Measurements from ENCODE around the gene CAMKK1. TPM values are rescaled to one million over a fixed set of nuclear protein-coding genes. Genes with fewer than 3 reads are reported as not detected.

The CAMKK1 gene
- polyA plus RNA-seq, 1 donor from 2014 or later = 8.9 TPM

DNA sequence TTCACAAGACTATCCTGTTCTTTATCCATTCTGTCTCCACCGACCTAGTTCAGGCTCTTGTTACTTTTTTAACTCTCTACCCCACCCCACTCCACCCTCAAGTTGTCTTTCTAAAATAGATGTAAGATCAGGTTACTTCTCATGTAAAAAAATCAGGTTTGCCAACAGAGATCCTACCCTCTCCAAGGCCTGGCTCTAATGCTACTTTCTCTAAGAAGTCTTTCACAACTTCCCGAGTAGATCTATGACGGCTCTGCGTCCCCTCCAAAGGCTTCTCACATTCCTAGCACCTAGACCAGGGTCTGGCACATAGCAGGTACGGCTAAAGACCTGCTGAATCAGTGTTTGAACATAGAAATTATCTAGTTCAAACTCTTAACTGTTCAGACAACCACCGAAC, 77.7 kb downstream of the CAMKK1 start:
- Histone ChIP-seq H4K20me1 (ENCODE audit: insufficient read depth) (no peaks in the 10 kb centered on the region), H3K4me2 (ENCODE audit: low read length) (no peak overlapping the region), H3K9me3 (ENCODE audit: low read length) (no peaks in the 10 kb centered on the region), H3K9me2 (ENCODE audit: insufficient read depth, low read length) (no peaks in the 10 kb centered on the region), H3F3A (ENCODE audit: insufficient read depth, low read length, poor library complexity, severe bottlenecking) (no peaks in the 10 kb centered on the region), H3K9ac (ENCODE audit: low read length) (no peak overlapping the region), H3K27me3 (ENCODE audit: insufficient read depth, low read depth, low read length) (no peaks in the 10 kb centered on the region), H3K4me3 (ENCODE audit: low read length) (no peak overlapping the region), H3K79me2 (replicated peaks; ENCODE audit: insufficient read depth, low read length) (no peaks in the 10 kb centered on the region), H3K27ac (ENCODE audit: low read length) (no peak overlapping the region), H3K36me3 (ENCODE audit: insufficient read depth, low read length) (peaks cover 11% of the 10 kb centered on the region), H2AFZ (ENCODE audit: low read depth, low read length) (no peak overlapping the region)
- TF ChIP-seq POLR2AphosphoS5 (IDR thresholded peaks at IDR 0.05) (no peak), EZH2 (IDR thresholded peaks at IDR 0.05; ENCODE audit: borderline replicate concordance, insufficient read depth, low read length, poor library complexity, severe bottlenecking) (no peak), EP300 (conservative IDR thresholded peaks at IDR 0.05; ENCODE audit: poor library complexity, severe bottlenecking) (no peak)

DNA sequence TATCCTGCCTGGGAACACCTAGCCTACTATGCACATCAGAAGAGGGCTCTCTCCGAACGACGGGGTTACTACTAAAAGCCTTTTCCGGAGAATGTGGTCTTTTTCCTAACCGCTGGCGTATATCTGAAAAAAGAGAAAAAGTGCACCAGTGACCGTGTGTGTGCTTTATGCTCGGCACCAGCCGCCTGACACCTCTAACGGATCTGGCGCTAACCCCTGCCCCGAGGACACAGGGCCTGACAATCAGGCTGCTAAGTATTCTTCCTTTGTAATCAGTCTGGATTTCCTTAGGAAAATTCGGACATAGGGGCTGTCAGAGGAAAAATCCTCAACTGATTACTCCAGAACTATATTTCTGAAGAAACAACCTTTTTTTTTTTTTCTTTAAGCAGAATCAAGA, 78.5 kb downstream of the CAMKK1 start:
- H3K79me2 ChIP-seq (replicated peaks; ENCODE audit: insufficient read depth, low read length) = no peaks in the 10 kb centered on the region
- no peak overlapping the region for H3K4me3 ChIP-seq (ENCODE audit: low read length)
- no peaks in the 10 kb centered on the region for H3K9me3 ChIP-seq (ENCODE audit: low read length)
- no peaks in the 10 kb centered on the region for H3K9me2 ChIP-seq (ENCODE audit: insufficient read depth, low read length)
- H3K27ac ChIP-seq (ENCODE audit: low read length) = no peak overlapping the region
- H3K36me3 ChIP-seq (ENCODE audit: insufficient read depth, low read length) = peaks cover 11% of the 10 kb centered on the region
- H4K20me1 ChIP-seq (ENCODE audit: insufficient read depth) = no peaks in the 10 kb centered on the region
- H3F3A ChIP-seq (ENCODE audit: insufficient read depth, low read length, poor library complexity, severe bottlenecking) = no peaks in the 10 kb centered on the region
- no peak overlapping the region for H2AFZ ChIP-seq (ENCODE audit: low read depth, low read length)
- H3K9ac ChIP-seq (ENCODE audit: low read length) = no peak overlapping the region
- H3K4me2 ChIP-seq (ENCODE audit: low read length) = no peak overlapping the region
- no peaks in the 10 kb centered on the region for H3K27me3 ChIP-seq (ENCODE audit: insufficient read depth, low read depth, low read length)
- TF ChIP-seq REST (IDR thresholded peaks at IDR 0.05; ENCODE audit: borderline replicate concordance) (no peak), RAD21 (conservative IDR thresholded peaks at IDR 0.05) (no peak), EP300 (conservative IDR thresholded peaks at IDR 0.05; ENCODE audit: poor library complexity, severe bottlenecking) (no peak), MXI1 (conservative IDR thresholded peaks at IDR 0.05; ENCODE audit: poor library complexity, severe bottlenecking) (no peak), POLR2AphosphoS5 (IDR thresholded peaks at IDR 0.05) (no peak), SMC3 (conservative IDR thresholded peaks at IDR 0.05; ENCODE audit: poor library complexity) (no peak), TAF1 (IDR thresholded peaks at IDR 0.05; ENCODE audit: low read depth) (no peak), EZH2 (IDR thresholded peaks at IDR 0.05; ENCODE audit: borderline replicate concordance, insufficient read depth, low read length, poor library complexity, severe bottlenecking) (no peak)
- TF ChIP-seq, protein P1, sequence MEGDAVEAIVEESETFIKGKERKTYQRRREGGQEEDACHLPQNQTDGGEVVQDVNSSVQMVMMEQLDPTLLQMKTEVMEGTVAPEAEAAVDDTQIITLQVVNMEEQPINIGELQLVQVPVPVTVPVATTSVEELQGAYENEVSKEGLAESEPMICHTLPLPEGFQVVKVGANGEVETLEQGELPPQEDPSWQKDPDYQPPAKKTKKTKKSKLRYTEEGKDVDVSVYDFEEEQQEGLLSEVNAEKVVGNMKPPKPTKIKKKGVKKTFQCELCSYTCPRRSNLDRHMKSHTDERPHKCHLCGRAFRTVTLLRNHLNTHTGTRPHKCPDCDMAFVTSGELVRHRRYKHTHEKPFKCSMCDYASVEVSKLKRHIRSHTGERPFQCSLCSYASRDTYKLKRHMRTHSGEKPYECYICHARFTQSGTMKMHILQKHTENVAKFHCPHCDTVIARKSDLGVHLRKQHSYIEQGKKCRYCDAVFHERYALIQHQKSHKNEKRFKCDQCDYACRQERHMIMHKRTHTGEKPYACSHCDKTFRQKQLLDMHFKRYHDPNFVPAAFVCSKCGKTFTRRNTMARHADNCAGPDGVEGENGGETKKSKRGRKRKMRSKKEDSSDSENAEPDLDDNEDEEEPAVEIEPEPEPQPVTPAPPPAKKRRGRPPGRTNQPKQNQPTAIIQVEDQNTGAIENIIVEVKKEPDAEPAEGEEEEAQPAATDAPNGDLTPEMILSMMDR (IDR thresholded peaks at IDR 0.05; ENCODE audit: poor library complexity, severe bottlenecking) = no peak

GRCh38 chr17:3813171-3813570, 79.7 kb downstream of the CAMKK1 start:
- Histone ChIP-seq H3K9me3 (ENCODE audit: low read length) (no peaks in the 10 kb centered on the region), H3F3A (ENCODE audit: insufficient read depth, low read length, poor library complexity, severe bottlenecking) (no peaks in the 10 kb centered on the region), H3K79me2 (replicated peaks; ENCODE audit: insufficient read depth, low read length) (no peaks in the 10 kb centered on the region), H3K27me3 (ENCODE audit: insufficient read depth, low read depth, low read length) (no peaks in the 10 kb centered on the region), H3K36me3 (ENCODE audit: insufficient read depth, low read length) (peaks cover 11% of the 10 kb centered on the region), H2AFZ (ENCODE audit: low read depth, low read length) (no peak overlapping the region), H3K4me2 (ENCODE audit: low read length) (no peak overlapping the region), H4K20me1 (ENCODE audit: insufficient read depth) (no peaks in the 10 kb centered on the region), H3K9me2 (ENCODE audit: insufficient read depth, low read length) (no peaks in the 10 kb centered on the region), H3K4me3 (ENCODE audit: low read length) (no peak overlapping the region), H3K27ac (ENCODE audit: low read length) (no peak overlapping the region), H3K9ac (ENCODE audit: low read length) (no peak overlapping the region)
- no peak for TF ChIP-seq SMC3 (conservative IDR thresholded peaks at IDR 0.05; ENCODE audit: poor library complexity)
- TF ChIP-seq RAD21 (conservative IDR thresholded peaks at IDR 0.05) = no peak
- no peak for TF ChIP-seq POLR2AphosphoS5 (IDR thresholded peaks at IDR 0.05)
- no peak for TF ChIP-seq REST (IDR thresholded peaks at IDR 0.05; ENCODE audit: borderline replicate concordance)
- TF ChIP-seq, protein P1 (IDR thresholded peaks at IDR 0.05; ENCODE audit: poor library complexity, severe bottlenecking) = no peak
- TF ChIP-seq EZH2 (IDR thresholded peaks at IDR 0.05; ENCODE audit: borderline replicate concordance, insufficient read depth, low read length, poor library complexity, severe bottlenecking) = no peak
- no peak for TF ChIP-seq MXI1 (conservative IDR thresholded peaks at IDR 0.05; ENCODE audit: poor library complexity, severe bottlenecking)
- TF ChIP-seq EP300 (conservative IDR thresholded peaks at IDR 0.05; ENCODE audit: poor library complexity, severe bottlenecking) = no peak
- TF ChIP-seq TAF1 (IDR thresholded peaks at IDR 0.05; ENCODE audit: low read depth) = no peak
